Astrocyte of the cerebellum (primary cell): Measurements from ENCODE around the gene ATP2B3.

Experiments used
- DNase-seq: peaks from one replicate; pipeline ENCODE4 v3.0.0-alpha.2; 2011; ENCODE audit warnings: low read depth
- H3K4me3 ChIP-seq: 2 replicates; pipeline ENCODE4 v1.5.1; 2011; ENCODE audit warnings: mild to moderate bottlenecking, low read depth, low read length, moderate library complexity
- CTCF ChIP-seq: IDR thresholded peaks from 2 replicates; pipeline ENCODE4 v1.5.1; 2012; ENCODE audit warnings: low read length, low read depth, moderate library complexity, mild to moderate bottlenecking; ENCODE audit errors: missing control alignments
- in situ Hi-C: cut with HindIII; loops from 2 replicates; pipeline ENCODE4 v1.10.0; 2017; ENCODE audit warnings: low sequenced_read_pairs

Gene ATP2B3

GRCh38 chrX:153582896-153583295 lies 65.5 kb downstream of the ATP2B3 start:
- DNase-seq: no peak
- no peak for TF ChIP-seq CTCF
- in situ Hi-C loops: no loop called here
- H3K4me3 ChIP-seq: no peak overlapping the region

- no peak for DNase-seq
- no peak for TF ChIP-seq CTCF
- in situ Hi-C loops: no loop called here
- no peak overlapping the region for H3K4me3 ChIP-seq
Observed at GRCh38 chrX:153583433-153583832, 66.0 kb downstream of the ATP2B3 start.

GRCh38 chrX:153585827-153586226 lies 68.4 kb downstream of the ATP2B3 start:
- in situ Hi-C loops: no loop called here
- TF ChIP-seq CTCF: no peak
- H3K4me3 ChIP-seq: no peak overlapping the region
- DNase-seq: no peak

GRCh38 chrX:153587342-153587741 lies 69.9 kb downstream of the ATP2B3 start:
- no peak for DNase-seq
- TF ChIP-seq CTCF: no peak
- no peak overlapping the region for H3K4me3 ChIP-seq
- in situ Hi-C loops: no loop called here

GRCh38 chrX:153588021-153588781 lies 70.8 kb downstream of the ATP2B3 start:
- in situ Hi-C loops: no loop called here
- no peak for DNase-seq
- no peak overlapping the region for H3K4me3 ChIP-seq
- no peak for TF ChIP-seq CTCF

- no peak for DNase-seq
- TF ChIP-seq CTCF: no peak
- in situ Hi-C loops: no loop called here
- H3K4me3 ChIP-seq: no peak overlapping the region
Observed at GRCh38 chrX:153588782-153589446, 71.5 kb downstream of the ATP2B3 start.
